HCT116 (cell line): ENCODE measurements around the gene ETHE1. TPM values are rescaled to one million over a fixed set of nuclear protein-coding genes. Genes with fewer than 3 reads are reported as not detected.

Source experiments
- ATAC-seq: fragments of 200-7000 bp; cut with Tn5 transposase; 2 replicates; pipeline ENCODE4 v1.9.1; 2020; ENCODE audit warnings: mild to moderate bottlenecking, moderate library complexity
- BruUV-seq: library from RNA; stranded (reverse); fragments of 400-500 nt; replicated peaks from 2 replicates; lab custom pipeline; 2021; lab: Mats Ljungman, UMichigan
- CTCF ChIA-PET: fragments of 300-600 bp; sonication (Branson Sonifier 250); formaldehyde crosslinking; loops from one replicate; lab custom pipeline; 2021; ENCODE audit warnings: antibody characterized with exemption; lab: Charles Lee
- POLR2A ChIA-PET: fragments of 300-600, 350-600 bp; sonication (Branson Sonifier 250); formaldehyde crosslinking; loops from one replicate; lab custom pipeline; 2021; ENCODE audit warnings: antibody characterized with exemption; lab: Charles Lee
- RAD21 ChIA-PET, 2 experiments: fragments of 300-600 bp; sonication (Branson Sonifier 250); formaldehyde crosslinking; loops; one replicate each; lab custom pipeline; 2023; ENCODE audit warnings: low total read pairs in 2 of 2; ENCODE audit not compliant: uncharacterized antibody in 2 of 2, unreplicated experiment in 2 of 2, low non-redundant PET in 1 of 2; lab: Charles Lee
- DNase-seq: peaks from one replicate; pipeline ENCODE4 v3.0.0-alpha.2; 2010; ENCODE audit warnings: low read depth, low spot score
- H2AFZ ChIP-seq: fragments of 200-600 bp; shearing (Covaris generic), sonication (generic); 2 replicates; pipeline ENCODE4 v1.6.1; 2017; ENCODE audit warnings: low read depth, mixed run types, mixed read lengths, antibody characterized with exemption, low read length; ENCODE audit not compliant: poor library complexity, severe bottlenecking
- H3K27ac ChIP-seq: 2 replicates; pipeline ENCODE4 v1.5.1; 2012; ENCODE audit warnings: low read depth, low read length
- H3K27me3 ChIP-seq: fragments of 200-600 bp; sonication (generic); 2 replicates; pipeline ENCODE4 v1.6.1; 2016; ENCODE audit warnings: mixed run types, low read length, mixed read lengths; ENCODE audit not compliant: insufficient read depth
- H3K36me3 ChIP-seq, 2 experiments: fragments of 200-500 bp in 1 of 2; fragments of 200-600 bp in 1 of 2; sonication (Bioruptor generic) in 1 of 2; sonication (generic) in 1 of 2; 2 replicates each; pipeline versions ENCODE4 v1.5.1 to v1.6.1; 2014 to 2016; ENCODE audit warnings: low read length in 2 of 2, inconsistent platforms in 1 of 2, mixed read lengths in 1 of 2, mixed run types in 1 of 2; ENCODE audit not compliant: insufficient read depth in 2 of 2, control insufficient read depth in 1 of 2
- H3K4me1 ChIP-seq, 2 experiments: fragments of 200-600 bp in 1 of 2; sonication (generic) in 1 of 2; 2 replicates each; pipeline versions ENCODE4 v1.5.1 to v1.6.1; 2012 to 2017; ENCODE audit warnings: low read length in 2 of 2, inconsistent platforms in 1 of 2, mild to moderate bottlenecking in 1 of 2, mixed read lengths in 1 of 2, mixed run types in 1 of 2, moderate library complexity in 1 of 2; ENCODE audit not compliant: insufficient read depth in 2 of 2, control insufficient read depth in 1 of 2
- H3K4me2 ChIP-seq: fragments of 200-600 bp; sonication (generic); 2 replicates; pipeline ENCODE4 v1.6.1; 2017; ENCODE audit warnings: mixed run types, low read length, mixed read lengths
- H3K4me3 ChIP-seq, 2 experiments: fragments of 200-600 bp in 1 of 2; sonication (generic) in 1 of 2; replicated peaks in 1 of 2; 2 replicates each; pipeline ENCODE4 v1.5.1; 2011 to 2016; ENCODE audit warnings: low read length in 2 of 2, control low read depth in 1 of 2, low read depth in 1 of 2, mild to moderate bottlenecking in 1 of 2, mixed read lengths in 1 of 2, mixed run types in 1 of 2
- H3K79me2 ChIP-seq: fragments of 200-600 bp; sonication (generic); 2 replicates; pipeline ENCODE4 v1.6.1; 2017; ENCODE audit warnings: mild to moderate bottlenecking, mixed run types, low read length, moderate library complexity, mixed read lengths; ENCODE audit not compliant: insufficient read depth
- H3K9ac ChIP-seq: fragments of 200-600 bp; sonication (generic); 2 replicates; pipeline ENCODE4 v1.6.1; 2016; ENCODE audit warnings: low read length, mixed read lengths
- H3K9me2 ChIP-seq: fragments of 200-600 bp; sonication (generic), shearing (Covaris generic); 2 replicates; pipeline ENCODE4 v1.6.1; 2017; ENCODE audit warnings: mixed run types, mild to moderate bottlenecking, moderate library complexity; ENCODE audit not compliant: insufficient read depth
- H3K9me3 ChIP-seq, 2 experiments: fragments of 200-500 bp in 1 of 2; fragments of 200-600 bp in 1 of 2; sonication (Bioruptor generic) in 1 of 2; sonication (generic) in 1 of 2; 2 replicates each; pipeline ENCODE4 v1.6.1; 2014 to 2017; ENCODE audit warnings: low read length in 2 of 2, mixed read lengths in 2 of 2, inconsistent platforms in 1 of 2, low read depth in 1 of 2, mild to moderate bottlenecking in 1 of 2, mixed run types in 1 of 2, moderate library complexity in 1 of 2; ENCODE audit not compliant: control insufficient read depth in 1 of 2, insufficient read depth in 1 of 2
- H4K20me1 ChIP-seq: fragments of 200-600 bp; sonication (generic), shearing (Covaris generic); 2 replicates; pipeline ENCODE4 v1.6.1; 2017; ENCODE audit warnings: mixed run types, mild to moderate bottlenecking, moderate library complexity; ENCODE audit not compliant: insufficient read depth
- CEBPB ChIP-seq: IDR thresholded peaks from 2 replicates; pipeline ENCODE4 v1.6.1; 2012; ENCODE audit warnings: low read depth
- CTCF ChIP-seq, 3 experiments: fragments of 200-600 bp in 1 of 3; sonication (generic) in 1 of 3; IDR thresholded peaks in 2 of 3; conservative IDR thresholded peaks in 1 of 3; 2 replicates each; pipeline ENCODE4 v1.5.1; 2012 to 2017; ENCODE audit warnings: low read depth in 2 of 3, low read length in 2 of 3, antibody characterized with exemption in 1 of 3, borderline replicate concordance in 1 of 3, control low read depth in 1 of 3, mild to moderate bottlenecking in 1 of 3, mixed read lengths in 1 of 3, mixed run types in 1 of 3, moderate library complexity in 1 of 3; ENCODE audit not compliant: insufficient read depth in 1 of 3
- ELF1 ChIP-seq: IDR thresholded peaks from 2 replicates; pipeline ENCODE4 v1.6.1; 2012; ENCODE audit warnings: low read depth, borderline replicate concordance
- FOSL1 ChIP-seq: IDR thresholded peaks from 2 replicates; pipeline ENCODE4 v1.6.1; 2012; ENCODE audit warnings: low read depth
- JUND ChIP-seq: IDR thresholded peaks from 2 replicates; pipeline ENCODE4 v1.6.1; 2012
- POLR2AphosphoS5 ChIP-seq: IDR thresholded peaks from 2 replicates; pipeline ENCODE4 v1.6.1; 2011; ENCODE audit warnings: mild to moderate bottlenecking, low read depth, low read length, moderate library complexity
- SP1 ChIP-seq: IDR thresholded peaks from 2 replicates; pipeline ENCODE4 v1.6.1; 2012; ENCODE audit warnings: low read depth
- TCF7L2 ChIP-seq: IDR thresholded peaks from 2 replicates; pipeline ENCODE4 v1.7.0; 2011; ENCODE audit warnings: borderline replicate concordance, inconsistent platforms; ENCODE audit not compliant: insufficient read depth, insufficient read length; ENCODE audit errors: extremely low read depth
- ZBTB33 ChIP-seq: IDR thresholded peaks from 2 replicates; pipeline ENCODE4 v1.6.1; 2011; ENCODE audit warnings: mild to moderate bottlenecking, low read length, moderate library complexity; ENCODE audit not compliant: insufficient replicate concordance; ENCODE audit errors: extremely low read depth
- ZFX ChIP-seq: fragments of 450-650 bp; IDR thresholded peaks from 2 replicates; pipeline ENCODE4 v1.6.1; 2017
- intact Hi-C: fragments of 100-400 bp; cut with micrococcal nuclease; formaldehyde crosslinking; loops from 2 replicates; pipeline ENCODE4 v1.10.0; 2022
- total RNA-seq: library from RNA; stranded (reverse); gene quantifications from one replicate; pipeline ENCODE4 v1.2.1, GENCODE V29; 2021; ENCODE audit not compliant: unreplicated experiment
- TF ChIP-seq, protein P1 (sequence below): IDR thresholded peaks from 2 replicates; pipeline ENCODE4 v1.6.1; 2012

The ETHE1 gene
- total RNA-seq, 1 experiment from 2014 or later, result 64.3 TPM

DNA sequence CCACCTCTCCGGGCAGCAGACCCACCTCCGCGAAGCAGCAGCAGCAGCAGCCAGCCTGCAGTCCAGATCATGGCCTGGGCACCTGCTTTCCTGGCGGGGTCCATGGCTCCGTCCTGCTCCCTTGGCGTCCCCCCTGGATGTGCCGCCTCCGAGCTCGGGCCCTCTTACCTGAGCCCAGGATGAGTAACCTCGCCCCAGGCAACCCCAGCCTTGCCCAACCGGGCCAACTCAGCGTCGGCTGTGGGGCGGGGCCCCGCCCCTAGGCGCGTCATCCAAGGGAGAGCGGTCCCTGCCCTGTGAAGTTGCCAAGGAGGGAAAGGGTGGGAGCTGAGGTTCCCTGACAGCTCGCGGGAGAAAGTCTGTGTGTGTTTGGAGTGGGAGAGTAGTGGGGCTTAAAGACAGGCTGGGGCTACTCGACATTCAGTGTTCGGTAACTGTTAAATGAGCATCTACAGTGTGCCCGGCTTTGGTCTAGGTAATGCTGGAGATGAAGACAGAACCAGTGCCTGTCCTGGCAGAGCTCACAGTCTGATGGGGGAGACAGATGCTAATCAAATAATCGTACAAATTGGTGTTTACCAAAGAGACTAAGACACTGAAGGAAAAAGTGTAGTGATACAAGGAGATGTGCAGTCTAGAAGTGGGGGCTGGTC is 61.4 kb downstream of the ETHE1 start, which contains the start of gene LYPD3:
TSS of gene LYPD3 (minus strand) at position 141 of the 653 bp plus-strand sequence. CDS start at position 104, 37 bp downstream.
- peak within 1 kb of the TSS; percentile 26; the same call in 1 of the 2 replicates for H3K27ac ChIP-seq
- RAD21 ChIA-PET, result no interaction called here
- peak; percentile 55 for ATAC-seq
- POLR2A ChIA-PET, result interaction anchor here (1.3 kb wide), 1 partner anchor 9 kb away, joined by 3 read pairs; no protein-coding TSS in a partner anchor
- peaks cover 22 to 62% of the 10 kb centered on the region in 2 experiments for H3K4me1 ChIP-seq
- CTCF ChIA-PET, result interaction anchor here (1.6 to 3.0 kb wide), 2 partner anchors 19 to 54 kb away, joined by 5 to 19 read pairs; no protein-coding TSS in a partner anchor
- peak within 1 kb of the TSS; percentile 57 for H3K9ac ChIP-seq
- no peaks in the 10 kb centered on the region for H4K20me1 ChIP-seq
- intact Hi-C loops, result no loop called here
- no peaks in the 10 kb centered on the region for H3K9me3 ChIP-seq
- TF ChIP-seq ZBTB33 (no peak), CEBPB (peak; percentile 78), TCF7L2 (peak; percentile 57), FOSL1 (peak; percentile 66), POLR2AphosphoS5 (peak; percentile 44; the same call in 1 of the 2 replicates), ELF1 (no peak), ZFX (no peak), JUND (peak; percentile 58), CTCF (IDR thresholded peaks at IDR 0.05 in 2 of 3, conservative IDR thresholded peaks at IDR 0.05 in 1 of 3; ENCODE audit: borderline replicate concordance in 1 of 3, insufficient read depth in 1 of 3, low read depth in 2 of 3, low read length in 2 of 3) (no peak), SP1 (peak; percentile 56)
- TF ChIP-seq, protein P1, sequence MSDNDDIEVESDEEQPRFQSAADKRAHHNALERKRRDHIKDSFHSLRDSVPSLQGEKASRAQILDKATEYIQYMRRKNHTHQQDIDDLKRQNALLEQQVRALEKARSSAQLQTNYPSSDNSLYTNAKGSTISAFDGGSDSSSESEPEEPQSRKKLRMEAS, result 0 out of 2 replicates have a peak, but pooled peaks have one; percentile 31
- TF ChIP-seq, all 23 proteins: peak for 7
- DNase-seq, result peak; percentile 71
- Histone ChIP-seq H2AFZ (peak within 1 kb of the TSS; percentile 83), H3K79me2 (no peaks in the 10 kb centered on the region), H3K4me2 (peak within 1 kb of the TSS; percentile 100), H3K36me3 (no peaks in the 10 kb centered on the region), H3K9me2 (no peaks in the 10 kb centered on the region), H3K4me3 (peak within 1 kb of the TSS; percentile 35 to 73), H3K27me3 (no peaks in the 10 kb centered on the region)
- no TSS peak for BruUV-seq
